Activated naive CD4-positive, alpha-beta T cell treated with anti-CD3 and anti-CD28 coated beads for 36 hours (primary cell): Measurements from ENCODE around the gene LPIN3. TPM values are rescaled to one million over a fixed set of nuclear protein-coding genes. Genes with fewer than 3 reads are reported as not detected.

Source experiments
- CTCF ChIA-PET: fragments of 350-600 bp; sonication (Branson Sonifier 250); formaldehyde crosslinking; loops from one replicate; lab custom pipeline; 2021; ENCODE audit warnings: antibody characterized with exemption; lab: Charles Lee
- DNase-seq: peaks from one replicate; pipeline ENCODE4 v3.0.0-alpha.2; 2020
- H3K27ac Mint-ChIP-seq: one replicate; pipeline ENCODE4 v1.8.0; 2021; ENCODE audit warnings: mild to moderate bottlenecking, mixed read lengths
- H3K27me3 Mint-ChIP-seq: one replicate; pipeline ENCODE4 v1.8.0; 2021; ENCODE audit warnings: low read depth, mixed read lengths
- H3K36me3 Mint-ChIP-seq: one replicate; pipeline ENCODE4 v1.8.0; 2021; ENCODE audit warnings: low read depth, mixed read lengths
- H3K4me1 Mint-ChIP-seq: one replicate; pipeline ENCODE4 v1.8.0; 2021; ENCODE audit warnings: low read depth, mixed read lengths
- H3K4me3 Mint-ChIP-seq: one replicate; pipeline ENCODE4 v1.8.0; 2021; ENCODE audit warnings: mild to moderate bottlenecking, moderate library complexity, mixed read lengths
- H3K9me3 Mint-ChIP-seq: one replicate; pipeline ENCODE4 v1.8.0; 2021; ENCODE audit warnings: mixed read lengths
- intact Hi-C: fragments of 100-400 bp; cut with micrococcal nuclease; formaldehyde crosslinking; loops from one replicate; pipeline ENCODE4 v1.15.1; 2023
- total RNA-seq, 2 experiments: library from RNA; stranded (reverse); gene quantifications; one replicate each; pipeline ENCODE4 v1.2.3, GENCODE V29; 2021

LPIN3 gene
- total RNA-seq, 2 experiments from 2014 or later, result 0.84 to 1.0 TPM

DNA sequence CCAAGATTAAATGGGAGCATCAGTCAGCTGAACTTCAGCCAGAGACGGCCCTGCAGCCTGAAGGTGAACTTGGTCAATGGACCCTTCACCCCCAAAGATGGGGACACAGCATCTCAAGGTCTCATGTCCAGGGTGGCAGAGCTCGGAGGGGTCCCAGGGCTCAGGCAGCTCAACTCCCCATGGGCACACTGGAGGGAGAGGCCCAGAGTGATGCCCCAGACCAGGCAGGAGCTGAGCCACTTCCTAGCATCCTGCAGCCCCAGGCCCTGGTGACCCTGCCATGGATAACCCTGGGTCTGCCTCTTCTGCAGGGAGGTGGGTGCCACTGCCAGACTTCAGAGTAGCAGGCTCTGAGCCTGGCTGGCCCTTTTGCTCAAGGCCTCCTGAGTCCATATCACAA is 53.5 kb downstream of the LPIN3 start:
- H3K36me3 Mint-ChIP-seq, result no peaks in the 10 kb centered on the region

DNA sequence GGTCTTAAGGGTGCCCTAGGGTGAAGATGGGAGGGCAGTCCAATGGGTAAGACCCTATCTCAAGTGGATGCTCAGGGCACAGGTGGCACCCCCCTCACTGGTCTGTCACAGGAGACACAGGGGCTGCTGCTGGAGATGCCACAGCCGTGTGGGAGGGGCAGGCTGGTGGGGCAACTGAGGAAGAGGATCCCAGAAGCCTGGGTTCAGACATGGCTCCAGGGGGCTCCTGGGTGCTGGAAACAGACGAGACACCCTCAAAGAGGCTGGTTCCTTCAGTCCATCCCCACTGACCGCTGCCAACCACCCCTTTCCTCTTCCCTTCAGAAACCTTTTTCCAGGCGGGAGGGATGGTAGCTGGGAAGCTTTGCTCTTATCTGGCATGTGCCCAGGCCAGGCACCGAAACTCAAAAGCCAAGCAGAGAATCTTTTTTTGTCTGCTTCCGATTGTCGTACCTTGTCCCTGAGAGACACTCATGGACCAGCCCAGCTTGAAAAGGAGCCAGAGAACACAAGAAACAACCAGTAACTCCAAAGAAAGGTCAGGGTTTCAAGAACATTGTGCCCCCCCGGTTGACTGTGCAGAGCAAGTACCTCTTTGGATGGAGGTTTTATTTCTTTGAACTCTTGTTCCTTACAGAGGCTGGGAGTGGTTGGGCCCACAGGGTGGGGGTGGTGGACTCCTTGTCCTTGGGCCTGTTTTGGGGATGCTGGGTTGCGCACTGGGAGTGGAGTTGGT is 54.5 kb downstream of the LPIN3 start:
- Mint-ChIP-seq H3K4me1 (no peaks in the 10 kb centered on the region), H3K36me3 (no peaks in the 10 kb centered on the region), H3K27me3 (no peaks in the 10 kb centered on the region), H3K9me3 (no peaks in the 10 kb centered on the region), H3K27ac (no peak overlapping the region), H3K4me3 (no peak overlapping the region)
- intact Hi-C loops, result no loop called here
- CTCF ChIA-PET, result no interaction called here
- DNase-seq, result no peak

More for the DNA sequence above, 53.5 kb downstream of the LPIN3 start:
- H3K27me3 Mint-ChIP-seq, result no peaks in the 10 kb centered on the region
- intact Hi-C loops, result no loop called here
- no peaks in the 10 kb centered on the region for H3K4me1 Mint-ChIP-seq
- CTCF ChIA-PET, result no interaction called here
- H3K27ac Mint-ChIP-seq, result no peak overlapping the region
- H3K9me3 Mint-ChIP-seq, result no peaks in the 10 kb centered on the region
- no peak for DNase-seq
- H3K4me3 Mint-ChIP-seq, result no peak overlapping the region

DNA sequence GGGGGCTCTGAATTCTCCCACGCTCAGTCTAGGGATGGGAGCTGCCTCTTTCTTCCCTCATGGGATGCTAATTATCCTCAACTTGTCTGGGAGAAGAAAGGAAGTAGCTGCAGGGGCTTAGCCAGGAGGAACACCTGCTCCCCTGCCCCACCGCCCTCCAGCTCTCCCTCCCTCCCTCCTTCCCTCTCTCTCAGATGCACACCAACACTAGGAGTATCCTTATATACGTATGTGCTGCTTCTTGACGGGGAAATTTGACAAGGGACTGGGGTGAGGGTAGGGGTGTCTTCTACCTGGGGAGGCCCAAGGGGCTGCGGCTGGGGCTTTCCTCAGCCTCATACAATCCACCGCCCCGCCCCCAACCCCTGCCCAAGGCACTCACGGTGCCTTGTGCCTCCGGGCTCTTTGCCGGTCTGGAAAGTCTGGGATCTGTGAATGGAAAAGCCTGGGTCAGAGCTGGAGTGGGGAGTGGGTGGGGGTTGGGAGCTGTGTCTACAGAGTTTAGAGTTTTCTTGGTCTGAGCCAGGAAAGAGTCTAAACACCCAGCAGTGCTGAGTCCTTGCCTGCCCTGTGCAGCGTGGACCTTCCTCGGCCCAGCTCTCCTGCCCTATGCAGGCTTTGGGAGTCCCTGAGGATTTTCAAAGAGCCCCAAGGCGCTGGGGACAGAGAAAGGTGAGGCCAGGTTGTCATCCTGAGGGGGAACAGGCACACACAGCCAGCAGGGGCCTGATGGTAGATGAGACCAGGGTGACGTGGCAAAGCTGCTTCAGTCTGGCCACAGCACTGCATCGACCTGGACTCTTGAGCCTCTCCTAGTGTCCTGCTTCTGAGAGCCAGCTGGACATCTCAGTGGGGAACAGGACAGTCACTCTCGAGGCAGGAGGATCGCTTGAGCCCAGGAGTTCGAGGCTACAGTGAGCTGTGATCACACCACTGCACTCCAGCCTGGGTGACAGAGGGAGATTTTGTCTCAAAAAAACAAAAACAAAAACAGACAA is 55.3 kb downstream of the LPIN3 start:
- H3K4me1 Mint-ChIP-seq, result no peaks in the 10 kb centered on the region
- no peak for DNase-seq
- CTCF ChIA-PET, result interaction anchor here (0.7 kb wide), 1 partner anchor 23 kb away, joined by 3 read pairs; no protein-coding TSS in a partner anchor
- H3K9me3 Mint-ChIP-seq, result no peaks in the 10 kb centered on the region
- H3K27ac Mint-ChIP-seq, result no peak overlapping the region
- intact Hi-C loops, result no loop called here
- H3K27me3 Mint-ChIP-seq, result no peaks in the 10 kb centered on the region
- no peaks in the 10 kb centered on the region for H3K36me3 Mint-ChIP-seq
- no peak overlapping the region for H3K4me3 Mint-ChIP-seq

DNA sequence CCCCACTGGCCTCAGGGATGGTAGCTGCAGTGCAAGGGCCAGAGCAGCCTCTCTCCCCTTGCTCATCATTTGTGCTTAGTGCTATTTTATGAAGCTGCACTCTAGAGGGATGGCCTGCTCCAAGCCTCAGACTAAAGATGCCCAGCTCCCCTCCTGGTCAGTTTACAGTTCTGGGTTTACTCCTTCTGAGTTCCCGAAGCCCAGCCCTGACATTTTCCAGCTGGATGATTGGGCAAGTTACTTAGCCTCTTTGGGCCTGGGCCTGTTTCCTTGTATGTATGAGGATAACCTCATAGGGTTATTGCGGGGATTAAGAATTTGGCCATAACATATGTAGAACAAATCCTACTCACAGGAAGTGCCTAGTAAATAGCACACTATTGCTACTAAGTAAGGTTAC is 57.8 kb downstream of the LPIN3 start:
- H3K27ac Mint-ChIP-seq, result no peak overlapping the region
- H3K9me3 Mint-ChIP-seq, result no peaks in the 10 kb centered on the region
- no peak overlapping the region for H3K4me3 Mint-ChIP-seq
- intact Hi-C loops, result no loop called here
- no peaks in the 10 kb centered on the region for H3K27me3 Mint-ChIP-seq
- H3K36me3 Mint-ChIP-seq, result no peaks in the 10 kb centered on the region
- no peaks in the 10 kb centered on the region for H3K4me1 Mint-ChIP-seq
- CTCF ChIA-PET, result no interaction called here
- no peak for DNase-seq

DNA sequence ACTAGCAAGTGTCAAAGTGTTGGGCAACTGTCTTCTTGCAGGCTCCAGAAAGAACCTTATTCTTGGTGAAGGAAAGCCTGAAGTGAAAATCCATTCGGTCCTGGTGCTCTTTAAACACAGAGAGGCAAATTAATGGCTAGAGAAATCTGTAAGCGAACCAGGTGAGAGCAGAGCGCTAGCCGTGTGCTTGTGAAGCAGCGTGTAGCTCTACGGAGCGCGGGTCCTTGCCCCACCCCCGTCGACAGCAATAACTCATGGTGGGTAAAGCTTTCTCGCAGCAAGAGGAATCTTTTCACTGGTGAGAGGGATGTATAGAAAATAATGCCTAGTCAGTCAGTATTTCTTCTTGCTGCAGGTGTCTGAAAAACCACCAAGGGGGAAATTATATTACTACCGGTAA is 63.0 kb downstream of the LPIN3 start:
- Mint-ChIP-seq H3K9me3 (no peaks in the 10 kb centered on the region), H3K36me3 (peaks cover 8% of the 10 kb centered on the region), H3K27me3 (no peaks in the 10 kb centered on the region), H3K4me1 (peaks cover 4% of the 10 kb centered on the region), H3K4me3 (no peak overlapping the region), H3K27ac (no peak overlapping the region)
- intact Hi-C loops, result no loop called here
- no peak for DNase-seq
- CTCF ChIA-PET, result interaction anchor here (0.7 to 1.5 kb wide), 2 partner anchors 7 to 200 kb away, joined by 3 read pairs; no protein-coding TSS in a partner anchor

DNA sequence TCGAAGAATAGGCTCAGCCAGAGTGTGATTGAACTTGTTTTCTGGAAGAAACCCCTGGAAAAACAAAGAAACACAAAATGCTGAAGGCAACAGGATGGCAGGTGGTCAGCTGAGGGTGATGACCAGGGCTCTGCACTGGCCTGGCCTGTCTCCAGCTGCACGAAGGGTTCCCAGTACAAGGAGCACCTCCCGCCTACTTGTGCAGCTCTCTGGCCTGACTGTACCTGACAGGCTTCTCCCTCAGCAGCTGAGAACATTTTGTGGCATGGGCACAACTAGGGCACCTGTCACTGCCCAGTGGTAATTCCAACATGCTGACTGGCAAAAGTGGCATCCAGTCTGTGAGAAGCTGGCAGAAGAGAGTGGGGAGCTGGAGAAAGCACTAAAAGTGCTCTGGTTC is 64.8 kb downstream of the LPIN3 start:
- intact Hi-C loops, result no loop called here
- Mint-ChIP-seq H3K9me3 (no peaks in the 10 kb centered on the region), H3K36me3 (peaks cover 12% of the 10 kb centered on the region), H3K4me3 (no peak overlapping the region), H3K4me1 (peaks cover 12% of the 10 kb centered on the region), H3K27ac (no peak overlapping the region), H3K27me3 (no peaks in the 10 kb centered on the region)
- no peak for DNase-seq
- CTCF ChIA-PET, result no interaction called here

DNA sequence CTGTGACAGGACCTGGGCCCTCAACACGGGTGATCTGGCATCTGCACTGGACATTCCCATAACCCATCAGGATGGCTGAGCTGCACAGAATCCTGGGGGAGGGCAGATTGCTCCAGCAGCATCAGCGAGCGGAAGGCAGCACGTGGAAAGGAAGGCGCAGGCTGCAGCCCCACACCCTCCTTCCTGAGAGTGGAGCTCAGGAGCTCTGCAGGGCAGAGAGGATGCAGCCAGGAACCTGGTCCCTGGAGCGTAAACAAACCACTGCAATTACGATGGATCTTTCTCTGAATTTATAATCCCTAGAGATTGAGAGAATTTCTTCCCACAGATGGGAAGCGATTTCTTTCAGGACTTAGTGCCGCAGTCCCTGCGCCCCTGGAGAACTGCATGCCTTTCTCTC is 65.7 kb downstream of the LPIN3 start:
- Mint-ChIP-seq H3K36me3 (peaks cover 16% of the 10 kb centered on the region), H3K9me3 (no peaks in the 10 kb centered on the region), H3K4me3 (no peak overlapping the region), H3K27ac (no peak overlapping the region), H3K27me3 (no peaks in the 10 kb centered on the region), H3K4me1 (peaks cover 12% of the 10 kb centered on the region)
- DNase-seq, result no peak
- intact Hi-C loops, result no loop called here
- CTCF ChIA-PET, result no interaction called here

DNA sequence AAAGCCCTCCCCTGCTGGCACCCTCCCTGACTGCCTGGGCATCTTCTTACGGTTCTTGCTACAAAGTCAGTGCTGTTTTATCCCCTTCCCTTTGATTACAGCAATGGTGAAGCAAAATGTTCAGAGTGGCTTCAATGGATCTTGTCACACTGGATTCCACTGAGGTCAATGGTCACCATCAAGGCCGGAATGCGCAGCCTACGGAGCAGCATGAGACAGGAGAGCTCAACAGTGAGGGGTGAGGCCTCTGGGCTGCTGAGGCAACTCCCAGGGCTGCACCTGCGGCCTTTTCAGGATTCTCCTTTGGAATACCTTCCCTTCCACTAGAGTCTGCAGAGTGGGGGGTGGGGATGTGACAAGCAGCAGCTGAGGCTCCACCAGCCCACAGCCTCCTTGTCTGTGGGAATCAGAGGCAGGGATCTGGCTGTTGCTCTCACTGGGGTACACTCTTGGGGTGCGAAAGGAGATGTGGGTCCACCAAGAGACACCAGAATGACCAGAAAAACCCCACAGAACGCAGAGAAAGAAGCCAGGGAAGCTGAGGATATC is 66.3 kb downstream of the LPIN3 start:
- H3K27ac Mint-ChIP-seq, result no peak overlapping the region
- CTCF ChIA-PET, result interaction anchor here (0.7 to 1.2 kb wide), 2 partner anchors 22 to 95 kb away, joined by 3 read pairs; no protein-coding TSS in a partner anchor
- H3K4me1 Mint-ChIP-seq, result peaks cover 12% of the 10 kb centered on the region
- H3K27me3 Mint-ChIP-seq, result no peaks in the 10 kb centered on the region
- H3K4me3 Mint-ChIP-seq, result no peak overlapping the region
- H3K9me3 Mint-ChIP-seq, result no peaks in the 10 kb centered on the region
- intact Hi-C loops, result no loop called here
- peaks cover 16% of the 10 kb centered on the region for H3K36me3 Mint-ChIP-seq
- DNase-seq, result no peak

DNA sequence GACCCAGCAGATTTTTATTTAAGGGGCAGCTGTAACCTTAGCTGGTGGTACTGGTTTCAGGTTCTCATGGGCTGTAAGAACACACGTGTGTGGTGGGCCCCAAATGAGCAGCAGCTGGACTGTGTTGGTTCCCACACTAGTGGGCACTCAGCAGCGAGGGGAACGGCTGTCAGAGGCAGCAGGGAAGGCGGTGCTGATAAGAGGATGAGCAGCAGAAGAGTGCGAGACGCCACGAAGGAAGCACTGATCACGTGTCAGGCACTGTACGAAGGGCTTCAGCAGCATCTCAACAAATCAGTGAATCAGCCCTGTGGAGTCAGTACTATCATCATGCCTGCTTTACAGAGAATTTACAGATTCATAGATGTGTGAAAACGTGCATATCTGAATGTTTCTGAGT is 67.0 kb downstream of the LPIN3 start:
- Mint-ChIP-seq H3K4me1 (peaks cover 12% of the 10 kb centered on the region), H3K27me3 (no peaks in the 10 kb centered on the region), H3K27ac (no peak overlapping the region), H3K36me3 (peaks cover 19% of the 10 kb centered on the region), H3K9me3 (no peaks in the 10 kb centered on the region), H3K4me3 (no peak overlapping the region)
- CTCF ChIA-PET, result interaction anchor here (0.7 to 1.2 kb wide), 2 partner anchors 21 to 94 kb away, joined by 3 read pairs; no protein-coding TSS in a partner anchor
- DNase-seq, result peak; percentile 10
- intact Hi-C loops, result no loop called here

DNA sequence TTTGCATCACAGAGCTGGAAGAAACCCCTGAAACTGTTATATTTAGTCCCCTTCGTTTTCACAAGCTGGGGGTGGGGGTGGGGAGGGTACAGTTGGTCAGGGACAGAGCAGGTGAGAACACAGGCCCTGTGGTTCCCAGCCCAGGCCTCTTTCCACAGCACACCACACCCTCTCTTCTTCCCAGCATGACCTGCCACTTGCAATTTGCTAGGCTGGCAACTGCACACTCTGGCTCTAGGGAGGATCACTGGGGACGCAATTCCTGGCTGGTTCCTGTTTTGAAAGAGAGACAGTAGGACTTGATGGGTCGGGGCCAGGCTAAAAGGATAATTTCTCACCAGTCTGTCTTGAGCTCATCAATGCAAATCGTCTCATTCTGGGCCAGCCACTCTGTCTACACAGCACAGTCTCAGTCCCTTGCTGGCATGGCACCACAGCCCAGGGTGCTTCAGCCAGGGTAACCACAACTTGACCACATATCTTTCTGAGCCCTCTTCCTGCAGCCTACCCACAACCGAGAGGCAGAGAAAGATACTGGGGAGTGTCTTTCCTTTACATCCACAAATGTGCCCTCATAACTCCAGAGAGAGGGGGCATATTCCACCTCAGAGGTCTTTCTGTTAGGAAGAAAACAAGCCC is 67.7 kb downstream of the LPIN3 start:
- H3K9me3 Mint-ChIP-seq, result no peaks in the 10 kb centered on the region

DNA sequence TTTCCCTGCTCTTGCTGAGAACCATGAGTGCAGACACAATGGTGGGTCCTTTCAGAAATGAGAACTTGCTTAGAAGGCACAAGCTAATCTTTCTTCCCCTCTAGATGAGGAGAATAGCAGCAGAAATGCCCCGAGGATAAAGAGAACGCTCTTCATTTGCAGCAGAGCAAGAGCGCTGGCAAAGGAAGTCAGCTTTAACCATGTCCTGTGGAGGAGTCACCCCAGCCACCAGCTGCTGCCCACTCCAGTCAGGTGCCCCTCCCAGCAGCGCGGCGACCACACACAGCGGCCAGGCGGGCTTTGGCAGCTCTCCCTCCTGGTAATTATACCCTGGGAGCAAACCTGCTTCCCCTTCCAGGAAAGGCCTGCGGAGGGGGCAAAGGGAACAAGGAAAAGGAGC is 68.4 kb downstream of the LPIN3 start:
- peaks cover 23% of the 10 kb centered on the region for H3K36me3 Mint-ChIP-seq
- CTCF ChIA-PET, result interaction anchor here (1.0 to 1.2 kb wide), 3 partner anchors 8 to 418 kb away, joined by 3 to 4 read pairs (median 3); no protein-coding TSS in a partner anchor
- no peak overlapping the region for H3K4me3 Mint-ChIP-seq
- no peak for DNase-seq
- H3K27ac Mint-ChIP-seq, result no peak overlapping the region
- H3K4me1 Mint-ChIP-seq, result peaks cover 12% of the 10 kb centered on the region
- H3K27me3 Mint-ChIP-seq, result no peaks in the 10 kb centered on the region
- intact Hi-C loops, result no loop called here
- H3K9me3 Mint-ChIP-seq, result no peaks in the 10 kb centered on the region

More for the DNA sequence above, 67.7 kb downstream of the LPIN3 start:
- Mint-ChIP-seq H3K4me3 (no peak overlapping the region), H3K36me3 (peaks cover 19% of the 10 kb centered on the region), H3K4me1 (peaks cover 12% of the 10 kb centered on the region), H3K27ac (no peak overlapping the region), H3K27me3 (no peaks in the 10 kb centered on the region)
- DNase-seq, result no peak
- intact Hi-C loops, result no loop called here
- CTCF ChIA-PET, result interaction anchor here (0.5 to 1.2 kb wide), 4 partner anchors 9 to 440 kb away, joined by 3 to 4 read pairs (median 3); no protein-coding TSS in a partner anchor
